ENCODE measurements around the gene SMYD1.

The SMYD1 gene

DNA sequence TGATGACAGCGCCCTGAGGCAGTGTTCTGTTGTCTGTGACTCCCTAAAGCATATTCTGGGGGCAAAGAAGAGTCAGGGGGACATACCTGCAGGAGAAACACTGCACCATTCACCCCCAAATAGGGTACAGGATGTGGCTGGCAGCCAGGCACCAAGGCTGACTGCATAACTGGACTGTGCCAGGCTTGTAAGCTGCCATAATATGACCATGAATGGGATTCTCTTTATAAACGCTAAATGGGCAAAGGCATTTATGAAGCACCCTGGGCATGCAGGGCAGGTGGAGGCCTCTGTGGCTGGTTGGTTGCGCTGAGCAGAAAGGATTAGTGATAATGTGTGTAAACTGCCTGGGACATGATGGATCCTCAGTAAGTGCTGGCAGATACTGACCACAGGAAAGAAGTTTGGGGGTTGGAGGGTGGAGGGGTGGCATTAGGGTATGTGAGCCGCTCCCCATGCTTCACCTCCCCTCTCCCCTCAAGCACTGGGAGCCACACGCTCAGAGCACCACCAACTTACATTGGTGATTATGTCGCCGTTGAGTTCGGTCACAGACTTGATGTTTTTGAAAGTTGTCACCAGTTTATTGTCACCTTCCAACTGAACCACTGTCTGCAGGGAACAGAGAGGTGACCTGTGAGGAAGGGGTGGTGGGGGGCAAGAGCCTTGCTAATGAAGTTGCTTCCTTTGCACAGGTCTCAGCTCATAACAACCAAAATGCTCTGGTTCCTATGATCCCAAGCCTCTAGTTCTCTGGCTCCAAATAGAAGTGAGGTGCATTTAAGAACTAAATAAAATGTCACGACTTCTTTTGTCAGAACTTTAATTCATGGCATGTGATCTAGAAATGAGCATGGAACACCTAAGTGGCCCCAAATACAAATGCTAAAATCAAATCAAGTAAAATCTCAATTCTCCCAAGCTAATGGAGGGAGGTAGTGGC is 56.6 kb downstream of the SMYD1 start:
- DNase-seq = no peak

DNA sequence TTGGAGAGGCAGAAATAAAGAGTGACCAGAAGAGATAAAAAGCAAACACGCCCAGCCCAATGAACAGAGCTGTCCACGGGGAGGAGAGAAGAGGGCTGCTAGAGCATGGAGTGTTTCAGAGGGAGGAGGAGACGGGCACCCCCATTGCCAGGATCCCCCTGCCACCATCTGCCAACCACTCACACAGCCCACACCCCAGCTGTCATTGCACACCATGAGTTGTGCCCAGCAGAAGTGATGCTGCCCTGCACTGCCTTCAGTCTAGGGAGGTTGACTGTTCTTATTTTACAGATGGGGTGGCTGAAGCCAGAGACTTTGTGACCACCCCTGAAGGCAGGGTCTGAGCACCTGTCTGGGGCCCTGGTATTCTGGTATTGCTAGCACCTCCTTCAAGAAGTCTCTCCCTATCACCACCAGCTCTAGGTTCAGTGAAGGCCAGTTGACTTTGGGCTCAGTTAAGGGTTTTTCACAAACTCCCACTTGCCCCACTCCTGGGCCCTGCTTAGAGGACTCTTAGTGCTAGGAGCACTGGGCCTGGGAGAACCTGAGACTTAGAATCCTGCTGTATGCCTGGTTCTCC is 57.8 kb downstream of the SMYD1 start:
- DNase-seq = no peak

- DNase-seq = no peak
Observed at GRCh38 chr2:88125924-88126771, 58.5 kb downstream of the SMYD1 start.

- no peak for DNase-seq
Observed at GRCh38 chr2:88126772-88127637, 59.4 kb downstream of the SMYD1 start.

DNA sequence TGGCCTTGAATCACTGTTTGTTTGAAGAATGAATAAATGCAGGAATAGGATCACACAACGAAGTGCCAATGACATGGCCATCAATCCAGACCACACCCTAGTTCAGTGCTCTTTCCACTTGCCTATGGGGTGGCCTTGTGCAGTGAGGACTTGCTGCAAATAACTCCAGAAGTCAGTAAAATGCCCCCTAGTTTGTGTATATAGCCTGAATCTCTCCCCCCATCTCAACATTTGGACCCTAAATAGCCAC is 59.9 kb downstream of the SMYD1 start:
- DNase-seq = no peak

GRCh38 chr2:88127888-88128653 is 60.4 kb downstream of the SMYD1 start, which contains the start of gene FABP1:
Gene FABP1 (minus strand): TSS chr2:88128062. CDS start chr2:88128017, 45 bp downstream.
- DNase-seq = no peak

- no peak for DNase-seq
Observed at GRCh38 chr2:88128654-88129312, 61.2 kb downstream of the SMYD1 start.

GRCh38 chr2:88129313-88129959 is 61.8 kb downstream of the SMYD1 start:
- DNase-seq = no peak

GRCh38 chr2:88131201-88131998 is 63.8 kb downstream of the SMYD1 start:
- peak; percentile 23 for DNase-seq

GRCh38 chr2:88131999-88132368 is 64.4 kb downstream of the SMYD1 start:
- DNase-seq = no peak

DNA sequence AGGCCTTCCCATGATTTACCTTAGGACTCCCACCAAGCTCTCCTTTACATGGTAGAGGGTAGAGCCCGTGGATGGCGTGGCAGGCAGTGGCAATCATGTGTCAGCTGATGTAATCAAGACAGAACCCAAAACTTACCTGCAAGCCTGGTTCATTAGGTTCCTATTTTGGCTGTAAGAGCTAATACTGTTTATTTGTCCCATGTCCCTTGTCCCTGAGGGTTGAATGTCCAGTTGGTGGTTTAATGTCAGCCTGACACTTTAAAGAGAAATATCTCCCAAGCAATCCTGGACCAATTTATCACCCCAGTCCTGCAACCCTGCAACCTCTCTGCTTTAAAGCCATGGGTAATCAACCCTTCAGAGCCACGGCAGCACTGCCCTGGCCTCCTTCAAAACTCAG is 66.2 kb downstream of the SMYD1 start:
- DNase-seq = no peak

DNA sequence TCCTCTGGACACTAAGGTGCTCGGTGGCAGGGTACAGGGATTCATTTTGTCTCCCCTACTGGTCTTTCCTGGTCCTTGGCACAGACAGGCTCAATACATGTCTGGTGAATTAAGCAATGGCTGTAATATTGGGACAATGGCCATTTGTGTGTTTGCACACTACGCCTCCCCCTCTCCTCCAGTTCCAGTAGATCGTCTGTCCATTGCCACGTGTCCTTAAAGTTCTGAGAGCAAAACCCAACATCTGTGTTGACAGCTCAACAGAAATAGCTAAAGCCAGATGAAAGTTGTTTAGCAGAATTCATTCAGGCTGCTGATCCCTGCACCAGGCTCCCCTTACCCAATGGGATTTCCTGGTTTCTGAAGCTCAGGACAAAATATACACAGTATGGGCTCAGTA is 69.2 kb downstream of the SMYD1 start:
- DNase-seq = no peak

- no peak for DNase-seq
Observed at GRCh38 chr2:88137833-88138232, 70.2 kb downstream of the SMYD1 start.

DNA sequence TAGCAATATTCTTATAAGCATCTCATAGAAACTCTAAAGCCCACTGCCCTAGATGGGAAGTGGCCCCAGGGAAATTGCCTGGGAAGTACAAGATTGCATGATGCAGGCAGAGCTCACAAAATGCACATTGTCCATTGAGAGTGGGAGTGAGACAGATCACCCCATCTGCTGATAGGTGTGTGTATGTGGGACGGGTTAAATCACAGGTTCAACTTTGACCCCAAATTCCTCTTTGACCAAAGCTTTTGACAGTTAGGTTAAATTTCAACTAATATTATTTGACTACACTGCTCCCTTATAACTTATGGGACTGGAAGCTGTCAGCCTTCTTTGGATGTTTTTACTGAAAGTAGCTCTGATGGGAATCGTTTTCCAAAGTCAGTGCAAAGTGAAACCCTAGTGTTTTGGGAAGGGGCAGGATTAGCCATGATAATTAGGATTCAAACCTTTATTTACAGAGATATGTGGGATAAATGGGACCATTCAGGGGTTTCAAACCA is 71.6 kb downstream of the SMYD1 start:
- no peak for DNase-seq

DNA sequence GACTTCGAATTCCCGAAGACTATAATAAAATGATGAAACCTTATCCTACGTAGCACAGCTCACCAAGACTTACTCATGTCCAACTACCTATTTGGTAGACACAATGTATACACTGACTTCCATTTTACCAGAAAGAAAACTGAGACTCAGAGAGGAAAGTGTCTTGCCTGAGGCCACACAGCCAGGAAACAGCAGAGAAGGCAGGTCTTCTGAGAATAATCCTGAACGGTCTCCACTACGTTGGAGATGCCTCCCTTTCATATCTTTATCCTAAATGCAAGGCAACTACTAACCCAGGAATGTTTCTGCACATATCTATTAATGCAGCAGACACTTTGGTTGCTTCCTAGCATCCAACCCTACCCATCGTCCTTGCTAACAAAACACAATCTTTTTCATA is 72.2 kb downstream of the SMYD1 start:
- DNase-seq = no peak

DNA sequence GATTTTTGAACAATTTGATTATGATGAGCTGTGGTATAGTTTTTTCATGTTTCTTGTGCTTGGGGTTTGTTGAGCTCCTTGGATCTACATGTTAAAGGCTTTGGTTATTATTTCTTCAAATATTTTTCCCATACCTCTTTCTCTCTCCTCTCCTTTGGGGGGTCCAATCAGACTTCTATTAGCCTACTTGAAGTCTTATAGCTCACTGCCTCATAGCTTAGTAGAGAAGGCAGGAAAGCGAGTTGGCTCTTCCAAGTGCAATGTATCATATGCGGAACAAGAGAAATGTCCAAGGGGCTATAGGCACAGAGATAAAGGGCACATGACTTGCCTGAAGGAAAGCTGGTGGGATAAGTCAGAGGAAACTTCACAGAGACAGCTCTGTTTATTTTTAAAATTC is 74.3 kb downstream of the SMYD1 start:
- DNase-seq = no peak

GRCh38 chr2:88144271-88144670 is 76.6 kb downstream of the SMYD1 start:
- no peak for DNase-seq

- DNase-seq = no peak
Observed at GRCh38 chr2:88144914-88145497, 77.4 kb downstream of the SMYD1 start.

- DNase-seq = no peak
Observed at GRCh38 chr2:88146590-88146989, 79.0 kb downstream of the SMYD1 start.

Measured in DMS53 (cell line).